A549 (cell line): Measurements from ENCODE around the gene SH3RF1. TPM values are rescaled to one million over a fixed set of nuclear protein-coding genes. Genes with fewer than 3 reads are reported as not detected.

Experiments
- ATAC-seq, 2 experiments: fragments of 200-7000 bp in 1 of 2; fragments of >200 bp in 1 of 2; cut with Nextera tagmentation in 1 of 2; cut with Tn5 transposase in 1 of 2; 3 replicates each; pipeline versions ENCODE4 v1.8.0 to v1.9.1; 2018 to 2020; ENCODE audit warnings: mild to moderate bottlenecking in 1 of 2, moderate library complexity in 1 of 2
- CTCF ChIA-PET: fragments of 300-600 bp; sonication (Branson Sonifier 250); formaldehyde crosslinking; extraction: SDS; loops from one replicate; lab custom pipeline; 2021; ENCODE audit warnings: antibody characterized with exemption, inconsistent platforms; lab: Yijun Ruan, JAX
- POLR2A ChIA-PET: fragments of 350-600 bp; formaldehyde crosslinking; extraction: SDS; loops from one replicate; lab custom pipeline; 2021; ENCODE audit warnings: antibody characterized with exemption, inconsistent platforms; lab: Yijun Ruan, JAX
- DNase-seq, 2 experiments: peaks; one replicate each; pipeline versions ENCODE4 v3.0.0 to v3.0.0-alpha.2; 2011 to 2016; ENCODE audit warnings: low read depth in 1 of 2, low spot score in 1 of 2
- FAIRE-seq: peaks from 2 replicates; lab custom pipeline; 2011; peaks lifted over from hg19 to GRCh38; lab: Jason Lieb, UNC
- H3K27ac ChIP-seq, 2 experiments: fragments of >200 bp; sonication (Bioruptor Twin); formaldehyde crosslinking; 3 replicates each; pipeline ENCODE4 v1.5.1; 2016 to 2017
- H3K4me1 ChIP-seq: fragments of >200 bp; sonication (Bioruptor Twin); formaldehyde crosslinking; 3 replicates; pipeline ENCODE4 v1.6.1; 2016
- H3K4me2 ChIP-seq: fragments of >200 bp; sonication (Bioruptor Twin); formaldehyde crosslinking; 3 replicates; pipeline ENCODE4 v1.6.1; 2016
- H3K4me3 ChIP-seq: fragments of >200 bp; sonication (Bioruptor Twin); formaldehyde crosslinking; 3 replicates; pipeline ENCODE4 v1.5.1; 2016
- H3K9me3 ChIP-seq: fragments of >200 bp; sonication (Bioruptor Twin); formaldehyde crosslinking; 3 replicates; pipeline ENCODE4 v1.6.1; 2016
- BHLHE40 ChIP-seq: IDR thresholded peaks from 2 replicates; pipeline ENCODE4 v1.6.1; 2012; ENCODE audit warnings: low read depth, low read length, inconsistent platforms
- CEBPB ChIP-seq, 2 experiments: fragments of >200 bp in 1 of 2; sonication (Bioruptor Twin) in 1 of 2; formaldehyde crosslinking in 1 of 2; IDR thresholded peaks; 2 replicates each; pipeline ENCODE4 v1.6.1; 2012 to 2016
- CHD4 ChIP-seq: fragments of 200-600 bp; sonication (generic); IDR thresholded peaks from 2 replicates; pipeline ENCODE4 v1.6.1; 2016; ENCODE audit warnings: antibody characterized with exemption, mild to moderate bottlenecking, borderline replicate concordance
- CTCF ChIP-seq: fragments of >200 bp; sonication (Bioruptor Twin); formaldehyde crosslinking; IDR thresholded peaks from 3 replicates; pipeline ENCODE4 v1.5.1; 2016
- E2F6 ChIP-seq: IDR thresholded peaks from 2 replicates; pipeline ENCODE4 v1.6.1; 2012; ENCODE audit warnings: low read depth, borderline replicate concordance
- ELK1 ChIP-seq: fragments of 150-350 bp; IDR thresholded peaks from 2 replicates; pipeline ENCODE4 v1.6.1; 2014; ENCODE audit warnings: low read depth, mild to moderate bottlenecking, low read length
- FOSL2 ChIP-seq, 2 experiments: fragments of 450-650 bp in 1 of 2; fragments of >200 bp in 1 of 2; sonication (Bioruptor Twin) in 1 of 2; formaldehyde crosslinking; IDR thresholded peaks; 2 replicates each; pipeline versions ENCODE4 v1.5.0 to v1.6.1; 2016 to 2020; ENCODE audit warnings: mild to moderate bottlenecking in 1 of 2, moderate library complexity in 1 of 2
- FOXS1 ChIP-seq: fragments of 250-450 bp; sonication (Bioruptor Pico); IDR thresholded peaks from 2 replicates; pipeline ENCODE4 v1.5.0; 2020; ENCODE audit warnings: mild to moderate bottlenecking, moderate library complexity
- HEYL ChIP-seq: fragments of 250-450 bp; sonication (Bioruptor Pico); IDR thresholded peaks from 2 replicates; pipeline ENCODE4 v1.8.0; 2021; ENCODE audit warnings: mild to moderate bottlenecking, moderate library complexity
- HMGXB4 ChIP-seq: fragments of 250-450 bp; sonication (Bioruptor Pico); IDR thresholded peaks from 2 replicates; pipeline ENCODE4 v1.5.0; 2021; ENCODE audit warnings: mild to moderate bottlenecking, moderate library complexity, borderline replicate concordance
- HOXB13 ChIP-seq: fragments of 250-450 bp; sonication (Bioruptor Pico); IDR thresholded peaks from 2 replicates; pipeline ENCODE4 v1.5.0; 2020; ENCODE audit warnings: low read depth, mild to moderate bottlenecking, moderate library complexity
- KDM5A ChIP-seq: fragments of 200-600 bp; sonication (generic); IDR thresholded peaks from 2 replicates; pipeline ENCODE4 v1.6.1; 2016; ENCODE audit warnings: antibody characterized with exemption, mild to moderate bottlenecking
- MYC ChIP-seq: IDR thresholded peaks from 2 replicates; pipeline ENCODE4 v1.6.1; 2012; ENCODE audit warnings: mild to moderate bottlenecking, inconsistent platforms, low read length, improper control_type of control experiment, borderline replicate concordance
- NR3C1 ChIP-seq: fragments of >200 bp; sonication (Bioruptor Twin); formaldehyde crosslinking; IDR thresholded peaks from 3 replicates; pipeline ENCODE4 v1.6.1; 2017
- POLR2A ChIP-seq: IDR thresholded peaks from 2 replicates; pipeline ENCODE4 v1.6.1; 2012; ENCODE audit warnings: mild to moderate bottlenecking, low read length
- POLR2AphosphoS2 ChIP-seq: conservative IDR thresholded peaks from 2 replicates; pipeline ENCODE4 v1.6.1; 2012; ENCODE audit warnings: low read length, improper control_type of control experiment, inconsistent platforms
- RAD21 ChIP-seq, 2 experiments: fragments of >200 bp in 1 of 2; sonication (Bioruptor Twin) in 1 of 2; formaldehyde crosslinking in 1 of 2; IDR thresholded peaks in 1 of 2; conservative IDR thresholded peaks in 1 of 2; 2 replicates in 1 of 2; 3 replicates in 1 of 2; pipeline ENCODE4 v1.6.1; 2012 to 2018; ENCODE audit warnings: inconsistent platforms in 1 of 2
- SREBF2 ChIP-seq: fragments of 450-650 bp; IDR thresholded peaks from 2 replicates; pipeline ENCODE4 v1.6.1; 2014; ENCODE audit warnings: mild to moderate bottlenecking, moderate library complexity
- TP53 ChIP-seq: fragments of 250-450 bp; sonication (Bioruptor Pico); IDR thresholded peaks from 2 replicates; pipeline ENCODE4 v1.5.0; 2021; ENCODE audit warnings: mild to moderate bottlenecking, moderate library complexity
- ZC3H11A ChIP-seq: fragments of 450-650 bp; IDR thresholded peaks from 2 replicates; pipeline ENCODE4 v1.6.1; 2014; ENCODE audit warnings: antibody characterized with exemption, mild to moderate bottlenecking
- ZFP36 ChIP-seq: fragments of 450-650 bp; IDR thresholded peaks from 2 replicates; pipeline ENCODE4 v1.6.1; 2014; ENCODE audit warnings: borderline replicate concordance; ENCODE audit not compliant: partially characterized antibody
- WGBS: methylation state at CpG from one replicate; pipeline ENCODE4 v1.1.6; 2017; ENCODE audit errors: missing lambda C conversion rate; 5-methylcytosine and 5-hydroxymethylcytosine counted together
- polyA plus RNA-seq, 4 experiments: library from polyadenylated mRNA; depleted of rRNA in 3 of 4; stranded (reverse); fragments of >200 nt; fragmentation: RNase III in 1 of 4; extraction: RNeasy Plus Mini Kit Qiagen cat#74134 plus additional on column Dnase treatment in 1 of 4; gene quantifications; 2 replicates in 3 of 4; 3 replicates in 1 of 4; pipeline ENCODE4 v1.2.3, GENCODE V29; 2011 to 2017
- TF ChIP-seq, protein P1 (sequence below): fragments of 250-450 bp; sonication (Bioruptor Pico); IDR thresholded peaks from 2 replicates; pipeline ENCODE4 v1.5.0; 2020; ENCODE audit warnings: low read depth, mild to moderate bottlenecking, moderate library complexity
- TF ChIP-seq, protein P2 (sequence below): IDR thresholded peaks from 2 replicates; pipeline ENCODE4 v1.6.1; 2012

Gene SH3RF1
- polyA plus RNA-seq, 2 of the 4 experiments (the other 2 are of a cell fraction), result 8.0 to 15.1 TPM

GRCh38 chr4:169219440-169219839 lies 51.3 kb downstream of the SH3RF1 start:
- H3K27ac ChIP-seq, result peak overlapping the region in 1 of 2 experiments; percentile 48; a peak in 1 of 6 replicates
- ChIA-PET CTCF (no interaction called here), POLR2A (no interaction called here)
- no peak for DNase-seq
- TF ChIP-seq ZC3H11A, result no peak
- TF ChIP-seq E2F6, result no peak
- TF ChIP-seq POLR2A, result no peak
- TF ChIP-seq MYC, result no peak
- no peak for TF ChIP-seq HOXB13 (CRISPR knock-in tag)
- TF ChIP-seq TP53 (CRISPR knock-in tag), result no peak
- TF ChIP-seq FOXS1 (CRISPR knock-in tag), result no peak
- no peak for TF ChIP-seq RAD21 (conservative IDR thresholded peaks at IDR 0.05 in 1 of 2, IDR thresholded peaks at IDR 0.05 in 1 of 2)
- no peak for TF ChIP-seq CTCF
- no peak for TF ChIP-seq ELK1
- TF ChIP-seq ZFP36, result no peak
- WGBS, result 58% methylated on average over 2 of the region's 2 CpGs
- peaks cover 3% of the 10 kb centered on the region; the same call in 2 of the 3 replicates for H3K9me3 ChIP-seq
- H3K4me1 ChIP-seq, result peaks cover 27% of the 10 kb centered on the region
- peak overlapping the region; percentile 22 for H3K4me2 ChIP-seq
- peak in 1 of 2 experiments; percentile 67; a peak in 2 of 6 replicates for ATAC-seq
- H3K4me3 ChIP-seq, result no peak overlapping the region
- no peak for FAIRE-seq

DNA sequence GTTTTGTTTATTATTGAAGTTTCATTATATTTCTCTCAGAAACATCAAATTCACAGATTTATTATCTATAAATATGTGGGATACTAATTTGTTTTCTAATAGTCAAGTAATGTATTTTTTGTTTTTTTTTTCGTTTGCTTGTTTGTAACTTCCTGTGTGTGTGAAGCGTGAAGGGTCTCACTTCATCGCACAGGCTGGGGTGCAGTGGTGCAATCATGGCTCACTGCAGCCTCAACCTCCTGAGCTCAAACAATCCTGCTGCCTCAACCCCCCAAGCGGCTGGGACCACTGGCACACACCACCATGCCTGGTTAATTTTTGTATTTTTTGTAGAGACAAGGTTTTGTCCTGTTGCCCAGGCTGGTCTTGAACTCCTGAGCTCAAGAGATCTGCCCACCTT lies 55.1 kb downstream of the SH3RF1 start:
- WGBS, result 72% methylated on average over 4 of the region's 4 CpGs
- Histone ChIP-seq H3K9me3 (peaks cover 12% of the 10 kb centered on the region), H3K27ac (no peak overlapping the region), H3K4me1 (peaks cover 23% of the 10 kb centered on the region)
- POLR2A ChIA-PET, result no interaction called here
- TF ChIP-seq, protein P1, sequence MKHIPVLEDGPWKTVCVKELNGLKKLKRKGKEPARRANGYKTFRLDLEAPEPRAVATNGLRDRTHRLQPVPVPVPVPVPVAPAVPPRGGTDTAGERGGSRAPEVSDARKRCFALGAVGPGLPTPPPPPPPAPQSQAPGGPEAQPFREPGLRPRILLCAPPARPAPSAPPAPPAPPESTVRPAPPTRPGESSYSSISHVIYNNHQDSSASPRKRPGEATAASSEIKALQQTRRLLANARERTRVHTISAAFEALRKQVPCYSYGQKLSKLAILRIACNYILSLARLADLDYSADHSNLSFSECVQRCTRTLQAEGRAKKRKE (CRISPR knock-in tag), result no peak
- TF ChIP-seq SREBF2 (no peak), HMGXB4 (CRISPR knock-in tag) (no peak)
- TF ChIP-seq, all 56 proteins: peak for 0
- DNase-seq (no peak), FAIRE-seq (no peak), ATAC-seq (no peak)
- CTCF ChIA-PET, result interaction anchor here (1.3 kb wide), 1 partner anchor 35 kb away, joined by 3 read pairs; no protein-coding TSS in a partner anchor
- Histone ChIP-seq H3K4me3 (no peak overlapping the region), H3K4me2 (no peak overlapping the region)

DNA sequence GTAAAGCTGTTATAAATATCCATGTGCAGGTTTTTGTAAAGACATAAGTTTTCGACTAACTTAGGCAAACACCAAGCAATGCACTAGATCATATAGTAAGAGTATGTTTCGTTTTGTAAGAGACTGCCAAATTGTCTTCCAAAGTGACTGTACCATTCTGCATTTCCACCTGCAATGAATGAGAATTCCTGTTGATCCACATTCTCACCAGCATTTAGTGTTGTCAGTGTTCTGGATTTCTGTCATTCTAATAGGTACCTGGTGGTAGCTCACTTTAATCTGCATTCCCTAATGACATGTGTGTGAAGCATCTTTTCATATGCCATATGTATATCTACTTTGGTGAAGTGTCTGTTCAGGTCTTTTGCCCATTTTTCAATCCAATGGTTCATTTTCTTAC lies 57.8 kb downstream of the SH3RF1 start:
- FAIRE-seq, result no peak
- Histone ChIP-seq H3K4me1 (peaks cover 9% of the 10 kb centered on the region; the same call in 2 of the 3 replicates), H3K4me2 (no peak overlapping the region), H3K4me3 (no peak overlapping the region), H3K9me3 (peaks cover 12% of the 10 kb centered on the region), H3K27ac (no peak overlapping the region)
- CTCF ChIA-PET, result no interaction called here
- no peak for ATAC-seq
- no peak for DNase-seq
- 87% methylated on average over 2 of the region's 2 CpGs for whole genome bisulfite sequencing
- POLR2A ChIA-PET, result no interaction called here
- TF ChIP-seq, protein P2, sequence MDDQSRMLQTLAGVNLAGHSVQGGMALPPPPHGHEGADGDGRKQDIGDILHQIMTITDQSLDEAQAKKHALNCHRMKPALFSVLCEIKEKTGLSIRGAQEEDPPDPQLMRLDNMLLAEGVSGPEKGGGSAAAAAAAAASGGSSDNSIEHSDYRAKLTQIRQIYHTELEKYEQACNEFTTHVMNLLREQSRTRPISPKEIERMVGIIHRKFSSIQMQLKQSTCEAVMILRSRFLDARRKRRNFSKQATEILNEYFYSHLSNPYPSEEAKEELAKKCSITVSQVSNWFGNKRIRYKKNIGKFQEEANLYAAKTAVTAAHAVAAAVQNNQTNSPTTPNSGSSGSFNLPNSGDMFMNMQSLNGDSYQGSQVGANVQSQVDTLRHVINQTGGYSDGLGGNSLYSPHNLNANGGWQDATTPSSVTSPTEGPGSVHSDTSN, result no peak
- no peak for TF ChIP-seq CHD4
- TF ChIP-seq POLR2AphosphoS2, result no peak
- no peak for TF ChIP-seq BHLHE40
- no peak for TF ChIP-seq HEYL
- TF ChIP-seq NR3C1, result no peak
- TF ChIP-seq KDM5A, result no peak
- TF ChIP-seq ZC3H11A, result no peak
- no peak for TF ChIP-seq FOSL2 (IDR thresholded peaks at IDR 0.05)
- TF ChIP-seq FOSL2 (CRISPR knock-in tag; IDR thresholded peaks at IDR 0.05), result no peak
- TF ChIP-seq CEBPB (IDR thresholded peaks at IDR 0.05), result no peak
